HepG2 (cell line): ENCODE results near the gene ZNF217. TPM values are rescaled to one million over a fixed set of nuclear protein-coding genes. Genes with fewer than 3 reads are reported as not detected.

Source experiments
- ADNP ChIP-seq: sonication (generic); formaldehyde crosslinking; IDR thresholded peaks from 2 replicates; pipeline ENCODE4 v1.4.0; 2020; ENCODE audit warnings: missing genetic modification reagents
- ATAD3A ChIP-seq: sonication (generic); formaldehyde crosslinking; IDR thresholded peaks from 2 replicates; pipeline ENCODE4 v1.4.0; 2020; ENCODE audit warnings: missing genetic modification reagents
- CREB1 ChIP-seq, 2 experiments: fragments of 450-650 bp in 1 of 2; IDR thresholded peaks; 2 replicates each; pipeline ENCODE4 v1.6.1; 2016 to 2017; ENCODE audit warnings: control low read depth in 1 of 2, mild to moderate bottlenecking in 1 of 2, missing compliant biosample characterization in 1 of 2, missing genetic modification characterization in 1 of 2
- EED ChIP-seq: sonication (generic); formaldehyde crosslinking; IDR thresholded peaks from 2 replicates; pipeline ENCODE4 v1.5.0; 2020; ENCODE audit warnings: mild to moderate bottlenecking, missing genetic modification reagents
- FOXA1 ChIP-seq, 2 experiments: fragments of 450-650 bp in 1 of 2; sonication (generic) in 1 of 2; formaldehyde crosslinking in 1 of 2; IDR thresholded peaks; 2 replicates each; pipeline versions ENCODE4 v1.4.0 to v1.6.1; 2016 to 2020; ENCODE audit warnings: missing genetic modification reagents in 1 of 2
- HOXD1 ChIP-seq: sonication (generic); formaldehyde crosslinking; IDR thresholded peaks from 2 replicates; pipeline ENCODE4 v1.5.0; 2020; ENCODE audit warnings: missing genetic modification reagents
- KLF6 ChIP-seq: IDR thresholded peaks from 2 replicates; pipeline ENCODE4 v1.8.0; 2016; ENCODE audit warnings: missing biosample characterization, missing genetic modification reagents
- MAFK ChIP-seq, 2 experiments: IDR thresholded peaks in 1 of 2; conservative IDR thresholded peaks in 1 of 2; 2 replicates each; pipeline ENCODE4 v1.6.1; 2011; ENCODE audit warnings: improper control_type of control experiment in 2 of 2, low read length in 2 of 2
- NFIB ChIP-seq: sonication (generic); formaldehyde crosslinking; IDR thresholded peaks from 2 replicates; pipeline ENCODE4 v1.9.0; 2021; ENCODE audit warnings: missing genetic modification reagents, mild to moderate bottlenecking, borderline replicate concordance
- PTBP1 ChIP-seq: fragments of 200-400 bp; formaldehyde crosslinking; IDR thresholded peaks from 2 replicates; pipeline ENCODE4 v1.6.1; 2018; ENCODE audit warnings: low read length, low read depth; ENCODE audit not compliant: poor library complexity, severe bottlenecking
- RBAK ChIP-seq: sonication (generic); formaldehyde crosslinking; IDR thresholded peaks from 2 replicates; pipeline ENCODE4 v1.5.1; 2020; ENCODE audit warnings: mild to moderate bottlenecking, missing genetic modification reagents
- SMAD9 ChIP-seq: sonication (generic); formaldehyde crosslinking; IDR thresholded peaks from 2 replicates; pipeline ENCODE4 v1.5.1; 2020; ENCODE audit warnings: mild to moderate bottlenecking, missing genetic modification reagents
- STAT6 ChIP-seq: sonication (generic); formaldehyde crosslinking; IDR thresholded peaks from 2 replicates; pipeline ENCODE4 v1.4.0; 2020; ENCODE audit warnings: missing genetic modification reagents, mild to moderate bottlenecking, borderline replicate concordance
- ZBTB1 ChIP-seq: sonication (generic); formaldehyde crosslinking; IDR thresholded peaks from 2 replicates; pipeline ENCODE4 v1.4.0; 2020; ENCODE audit warnings: missing genetic modification reagents, borderline replicate concordance
- ZFP1 ChIP-seq: IDR thresholded peaks from 2 replicates; pipeline ENCODE4 v1.6.1; 2016
- ZFP36L1 ChIP-seq: sonication (generic); formaldehyde crosslinking; IDR thresholded peaks from 2 replicates; pipeline ENCODE4 v1.8.0; 2022; ENCODE audit warnings: mild to moderate bottlenecking, missing genetic modification reagents, moderate library complexity
- ZNF234 ChIP-seq: sonication (generic); formaldehyde crosslinking; conservative IDR thresholded peaks from 2 replicates; pipeline ENCODE4 v1.5.1; 2020; ENCODE audit warnings: mild to moderate bottlenecking, missing genetic modification reagents
- ZNF24 ChIP-seq: fragments of 450-650 bp; IDR thresholded peaks from 2 replicates; pipeline ENCODE4 v1.6.1; 2017; ENCODE audit warnings: antibody characterized with exemption, mild to moderate bottlenecking
- ZNF367 ChIP-seq: sonication (generic); formaldehyde crosslinking; IDR thresholded peaks from 2 replicates; pipeline ENCODE4 v1.4.0; 2020; ENCODE audit warnings: missing genetic modification reagents, borderline replicate concordance
- ZNF564 ChIP-seq: sonication (generic); formaldehyde crosslinking; IDR thresholded peaks from 2 replicates; pipeline ENCODE4 v1.8.1; 2023; ENCODE audit warnings: mild to moderate bottlenecking, missing genetic modification reagents
- ZNF737 ChIP-seq: sonication (generic); formaldehyde crosslinking; IDR thresholded peaks from 2 replicates; pipeline ENCODE4 v1.5.0; 2020; ENCODE audit warnings: missing genetic modification reagents, mild to moderate bottlenecking, borderline replicate concordance
- ZNF761 ChIP-seq: sonication (generic); formaldehyde crosslinking; conservative IDR thresholded peaks from 2 replicates; pipeline ENCODE4 v1.4.0; 2020; ENCODE audit warnings: mild to moderate bottlenecking, missing genetic modification reagents
- ZNF777 ChIP-seq: sonication (generic); formaldehyde crosslinking; IDR thresholded peaks from 2 replicates; pipeline ENCODE4 v1.4.0; 2020; ENCODE audit warnings: missing genetic modification reagents
- ZSCAN29 ChIP-seq: sonication (generic); formaldehyde crosslinking; conservative IDR thresholded peaks from 2 replicates; pipeline ENCODE4 v1.4.0; 2020; ENCODE audit warnings: mild to moderate bottlenecking, missing genetic modification reagents
- polyA plus RNA-seq, 8 experiments: library from polyadenylated mRNA; depleted of rRNA in 3 of 8; stranded (reverse) in 7 of 8; unstranded in 1 of 8; fragments of >200 nt; fragmentation: Illumina TruSeq in 4 of 8; extraction: Trizol in 4 of 8; gene quantifications; 2 replicates each; pipeline versions ENCODE4 v1.2.1 to v1.2.3, GENCODE V29; 2011 to 2016; ENCODE audit warnings: low read depth in 4 of 8, missing spikeins in 1 of 8, mixed read lengths in 1 of 8; ENCODE audit not compliant: insufficient read depth in 1 of 8
- total RNA-seq, 5 experiments: library from RNA; depleted of rRNA; stranded (reverse); fragments of >200 nt; fragmentation: Illumina TruSeq; extraction: Trizol; gene quantifications; 2 replicates each; pipeline ENCODE4 v1.2.3, GENCODE V29; 2016; ENCODE audit warnings: low read depth in 1 of 5
- TF ChIP-seq, protein P1 (sequence below): sonication (generic); formaldehyde crosslinking; IDR thresholded peaks from 2 replicates; pipeline ENCODE4 v1.4.0; 2020; ENCODE audit warnings: missing genetic modification reagents

Gene ZNF217
- total and polyA plus RNA-seq, 2 of the 13 experiments (the other 11 are each of a cell fraction or from before 2014, with no cell fraction given): 22.3 to 29.8 TPM

- TF ChIP-seq, protein P1, sequence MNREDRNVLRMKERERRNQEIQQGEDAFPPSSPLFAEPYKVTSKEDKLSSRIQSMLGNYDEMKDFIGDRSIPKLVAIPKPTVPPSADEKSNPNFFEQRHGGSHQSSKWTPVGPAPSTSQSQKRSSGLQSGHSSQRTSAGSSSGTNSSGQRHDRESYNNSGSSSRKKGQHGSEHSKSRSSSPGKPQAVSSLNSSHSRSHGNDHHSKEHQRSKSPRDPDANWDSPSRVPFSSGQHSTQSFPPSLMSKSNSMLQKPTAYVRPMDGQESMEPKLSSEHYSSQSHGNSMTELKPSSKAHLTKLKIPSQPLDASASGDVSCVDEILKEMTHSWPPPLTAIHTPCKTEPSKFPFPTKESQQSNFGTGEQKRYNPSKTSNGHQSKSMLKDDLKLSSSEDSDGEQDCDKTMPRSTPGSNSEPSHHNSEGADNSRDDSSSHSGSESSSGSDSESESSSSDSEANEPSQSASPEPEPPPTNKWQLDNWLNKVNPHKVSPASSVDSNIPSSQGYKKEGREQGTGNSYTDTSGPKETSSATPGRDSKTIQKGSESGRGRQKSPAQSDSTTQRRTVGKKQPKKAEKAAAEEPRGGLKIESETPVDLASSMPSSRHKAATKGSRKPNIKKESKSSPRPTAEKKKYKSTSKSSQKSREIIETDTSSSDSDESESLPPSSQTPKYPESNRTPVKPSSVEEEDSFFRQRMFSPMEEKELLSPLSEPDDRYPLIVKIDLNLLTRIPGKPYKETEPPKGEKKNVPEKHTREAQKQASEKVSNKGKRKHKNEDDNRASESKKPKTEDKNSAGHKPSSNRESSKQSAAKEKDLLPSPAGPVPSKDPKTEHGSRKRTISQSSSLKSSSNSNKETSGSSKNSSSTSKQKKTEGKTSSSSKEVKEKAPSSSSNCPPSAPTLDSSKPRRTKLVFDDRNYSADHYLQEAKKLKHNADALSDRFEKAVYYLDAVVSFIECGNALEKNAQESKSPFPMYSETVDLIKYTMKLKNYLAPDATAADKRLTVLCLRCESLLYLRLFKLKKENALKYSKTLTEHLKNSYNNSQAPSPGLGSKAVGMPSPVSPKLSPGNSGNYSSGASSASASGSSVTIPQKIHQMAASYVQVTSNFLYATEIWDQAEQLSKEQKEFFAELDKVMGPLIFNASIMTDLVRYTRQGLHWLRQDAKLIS (CRISPR knock-in tag): no peak
- TF ChIP-seq PTBP1: no peak
- TF ChIP-seq NFIB: no peak
- TF ChIP-seq ZFP1: peak; percentile 88
- TF ChIP-seq ZNF564 (CRISPR knock-in tag): no peak
- no peak for TF ChIP-seq ZNF777 (CRISPR knock-in tag)
- peak; percentile 98 for TF ChIP-seq ZSCAN29
- TF ChIP-seq SMAD9 (CRISPR knock-in tag): no peak
- TF ChIP-seq ZNF24: peak; percentile 69; the same call in 1 of the 2 replicates
- TF ChIP-seq ADNP (CRISPR knock-in tag): peak; percentile 98
- no peak for TF ChIP-seq ZNF737 (CRISPR knock-in tag)
- no peak; the same call in 1 of the 2 replicates for TF ChIP-seq STAT6
- TF ChIP-seq HOXD1 (CRISPR knock-in tag): peak; percentile 53
- TF ChIP-seq ZBTB1 (CRISPR knock-in tag): no peak
- TF ChIP-seq FOXA1 (IDR thresholded peaks at IDR 0.05): no peak
- TF ChIP-seq FOXA1 (CRISPR knock-in tag; IDR thresholded peaks at IDR 0.05): peak; percentile 53
- no peak for TF ChIP-seq RBAK
- TF ChIP-seq KLF6 (CRISPR knock-in tag): peak; percentile 66; the same call in 1 of the 2 replicates
- TF ChIP-seq ZNF234: no peak
- TF ChIP-seq ZNF367: no peak
- TF ChIP-seq ZFP36L1: peak; percentile 66; the same call in 1 of the 2 replicates
- TF ChIP-seq CREB1 (IDR thresholded peaks at IDR 0.05): peak; percentile 84
- peak; percentile 86 for TF ChIP-seq CREB1 (CRISPR knock-in tag; IDR thresholded peaks at IDR 0.05)
- peak; percentile 77 for TF ChIP-seq ZNF761 (CRISPR knock-in tag)
- TF ChIP-seq MAFK (conservative IDR thresholded peaks at IDR 0.05 in 1 of 2, IDR thresholded peaks at IDR 0.05 in 1 of 2; ENCODE audit: low read length in 2 of 2): no peak
- no peak for TF ChIP-seq EED (CRISPR knock-in tag)
- no peak for TF ChIP-seq ATAD3A (CRISPR knock-in tag)
Measured at GRCh38 chr20:53642196-53643030, 48.8 kb upstream of the ZNF217 start (continued).
